GM23338 (cell line): ENCODE data around the gene LILRA5. TPM values are rescaled to one million over a fixed set of nuclear protein-coding genes. Genes with fewer than 3 reads are reported as not detected.

Experiments used
- ATAC-seq: fragments of 200-7000 bp; cut with Tn5 transposase; 3 replicates; pipeline ENCODE4 v1.9.1; 2020
- DNase-seq: peaks from one replicate; pipeline ENCODE4 v3.0.0-alpha.2; 2015; ENCODE audit warnings: low spot score
- H2AFZ ChIP-seq: fragments of 200-600 bp; sonication (generic); 2 replicates; pipeline ENCODE4 v1.8.0; 2016; ENCODE audit warnings: antibody characterized with exemption, mild to moderate bottlenecking, moderate library complexity
- H3F3A ChIP-seq: fragments of 200-600 bp; sonication (generic); replicated peaks from 2 replicates; pipeline ENCODE4 v1.8.0; 2017; ENCODE audit warnings: antibody characterized with exemption, mixed run types, low read depth
- H3K27ac ChIP-seq: fragments of 200-600 bp; sonication (generic); 2 replicates; pipeline ENCODE4 v1.6.1; 2016; ENCODE audit warnings: low read depth
- H3K27me3 ChIP-seq: fragments of 200-600 bp; sonication (generic); 2 replicates; pipeline ENCODE4 v1.8.0; 2016; ENCODE audit warnings: mild to moderate bottlenecking, mixed run types, moderate library complexity; ENCODE audit not compliant: insufficient read depth
- H3K36me3 ChIP-seq: fragments of 200-600 bp; sonication (generic); 2 replicates; pipeline ENCODE4 v1.8.0; 2016; ENCODE audit warnings: mild to moderate bottlenecking; ENCODE audit not compliant: insufficient read depth
- H3K4me1 ChIP-seq: fragments of 200-600 bp; sonication (generic); 2 replicates; pipeline ENCODE4 v1.8.0; 2016; ENCODE audit warnings: mild to moderate bottlenecking, moderate library complexity; ENCODE audit not compliant: insufficient read depth
- H3K4me2 ChIP-seq: fragments of 200-600 bp; sonication (generic); 2 replicates; pipeline ENCODE4 v1.7.1; 2017; ENCODE audit warnings: mixed run types
- H3K4me3 ChIP-seq: fragments of 200-600 bp; sonication (generic); 2 replicates; pipeline ENCODE4 v1.6.1; 2016; ENCODE audit warnings: mixed run types
- H3K79me2 ChIP-seq: fragments of 200-600 bp; sonication (generic); replicated peaks from 2 replicates; pipeline ENCODE4 v1.8.0; 2017; ENCODE audit warnings: mild to moderate bottlenecking; ENCODE audit not compliant: insufficient read depth
- H3K9me2 ChIP-seq: fragments of 200-600 bp; sonication (generic); 2 replicates; pipeline ENCODE4 v1.8.0; 2017; ENCODE audit not compliant: insufficient read depth
- H4K20me1 ChIP-seq: fragments of 200-600 bp; sonication (generic); replicated peaks from 2 replicates; pipeline ENCODE4 v1.8.0; 2017; ENCODE audit warnings: mild to moderate bottlenecking; ENCODE audit not compliant: insufficient read depth
- H3K27ac Mint-ChIP-seq: 2 replicates; pipeline ENCODE4 v1.8.0; 2020; ENCODE audit warnings: inconsistent platforms, mild to moderate bottlenecking, moderate library complexity, mixed read lengths
- H3K27me3 Mint-ChIP-seq: 3 replicates; pipeline ENCODE4 v1.8.0; 2022; ENCODE audit warnings: low read depth, mild to moderate bottlenecking, moderate library complexity, mixed read lengths, inconsistent platforms; ENCODE audit not compliant: insufficient read depth, poor library complexity
- H3K36me3 Mint-ChIP-seq: 3 replicates; pipeline ENCODE4 v1.8.0; 2021; ENCODE audit warnings: low read depth, mild to moderate bottlenecking, inconsistent platforms, moderate library complexity, mixed read lengths
- H3K4me1 Mint-ChIP-seq: 3 replicates; pipeline ENCODE4 v1.8.0; 2020; ENCODE audit warnings: mild to moderate bottlenecking, inconsistent platforms, mixed read lengths
- H3K4me3 Mint-ChIP-seq: 3 replicates; pipeline ENCODE4 v1.8.0; 2021; ENCODE audit warnings: moderate library complexity, mild to moderate bottlenecking, inconsistent platforms, mixed read lengths
- H3K9me3 Mint-ChIP-seq: 3 replicates; pipeline ENCODE4 v1.8.0; 2020; ENCODE audit warnings: moderate library complexity, mild to moderate bottlenecking, inconsistent platforms, mixed read lengths
- CREB1 ChIP-seq: fragments of 250-450 bp; sonication (Bioruptor Pico); IDR thresholded peaks from 2 replicates; pipeline ENCODE4 v1.5.0; 2020; ENCODE audit warnings: low read depth, mild to moderate bottlenecking, moderate library complexity
- CTCF ChIP-seq, 2 experiments: fragments of 200-600 bp in 1 of 2; sonication (generic) in 1 of 2; conservative IDR thresholded peaks; 2 replicates each; pipeline versions ENCODE4 v1.5.1 to v1.6.1; 2016 to 2017; ENCODE audit warnings: antibody characterized with exemption in 2 of 2, low read depth in 2 of 2, mild to moderate bottlenecking in 2 of 2, moderate library complexity in 1 of 2
- EZH2 ChIP-seq: fragments of 200-600 bp; sonication (generic); IDR thresholded peaks from one replicate; pipeline ENCODE4 v1.8.0; 2017; ENCODE audit warnings: antibody characterized with exemption, mild to moderate bottlenecking, low read depth; ENCODE audit not compliant: unreplicated experiment
- EZH2phosphoT487 ChIP-seq: fragments of 200-600 bp; sonication (generic); IDR thresholded peaks from one replicate; pipeline ENCODE4 v1.8.1; 2018; ENCODE audit warnings: antibody characterized with exemption; ENCODE audit not compliant: unreplicated experiment
- JUNB ChIP-seq: IDR thresholded peaks from one replicate; pipeline ENCODE4 v1.6.1; 2016; ENCODE audit warnings: antibody characterized with exemption; ENCODE audit not compliant: unreplicated experiment
- NANOG ChIP-seq: IDR thresholded peaks from 2 replicates; pipeline ENCODE4 v1.6.1; 2016; ENCODE audit warnings: antibody characterized with exemption, borderline replicate concordance
- POLR2AphosphoS5 ChIP-seq: IDR thresholded peaks from 2 replicates; pipeline ENCODE4 v1.6.1; 2016; ENCODE audit warnings: antibody characterized with exemption, low read depth
- REST ChIP-seq: IDR thresholded peaks from one replicate; pipeline ENCODE4 v1.6.1; 2018; ENCODE audit warnings: antibody characterized with exemption; ENCODE audit not compliant: unreplicated experiment
- STAT1 ChIP-seq: IDR thresholded peaks from one replicate; pipeline ENCODE4 v1.6.1; 2016; ENCODE audit warnings: antibody characterized with exemption; ENCODE audit not compliant: unreplicated experiment
- ZNF114 ChIP-seq: fragments of 250-450 bp; sonication (Bioruptor Pico); IDR thresholded peaks from 2 replicates; pipeline ENCODE4 v1.5.0; 2020; ENCODE audit warnings: mild to moderate bottlenecking, moderate library complexity
- ZNF331 ChIP-seq: fragments of 250-450 bp; sonication (Bioruptor Pico); IDR thresholded peaks from 2 replicates; pipeline ENCODE4 v1.5.0; 2020; ENCODE audit warnings: low read depth, mild to moderate bottlenecking, moderate library complexity
- polyA plus RNA-seq: library from polyadenylated mRNA; unstranded; fragments of >200 nt; fragmentation: Nextera tagmentation; extraction: Ambion mirVana; gene quantifications from 2 replicates; pipeline ENCODE4 v1.2.1, GENCODE V29; 2016
- total RNA-seq: library from RNA; depleted of rRNA; stranded (reverse); fragments of >200 nt; shearing (Covaris generic); gene quantifications from 2 replicates; pipeline ENCODE4 v1.2.3, GENCODE V29; 2014
- TF ChIP-seq, protein P1 (sequence below): IDR thresholded peaks from 2 replicates; pipeline ENCODE4 v1.6.1; 2016; ENCODE audit warnings: antibody characterized with exemption
- TF ChIP-seq, protein P2 (sequence below): fragments of 250-450 bp; sonication (Bioruptor Pico); IDR thresholded peaks from 2 replicates; pipeline ENCODE4 v1.5.0; 2020; ENCODE audit warnings: mild to moderate bottlenecking, moderate library complexity

Gene LILRA5
- total and polyA plus RNA-seq, 2 experiments from 2014 or later: not detected

DNA sequence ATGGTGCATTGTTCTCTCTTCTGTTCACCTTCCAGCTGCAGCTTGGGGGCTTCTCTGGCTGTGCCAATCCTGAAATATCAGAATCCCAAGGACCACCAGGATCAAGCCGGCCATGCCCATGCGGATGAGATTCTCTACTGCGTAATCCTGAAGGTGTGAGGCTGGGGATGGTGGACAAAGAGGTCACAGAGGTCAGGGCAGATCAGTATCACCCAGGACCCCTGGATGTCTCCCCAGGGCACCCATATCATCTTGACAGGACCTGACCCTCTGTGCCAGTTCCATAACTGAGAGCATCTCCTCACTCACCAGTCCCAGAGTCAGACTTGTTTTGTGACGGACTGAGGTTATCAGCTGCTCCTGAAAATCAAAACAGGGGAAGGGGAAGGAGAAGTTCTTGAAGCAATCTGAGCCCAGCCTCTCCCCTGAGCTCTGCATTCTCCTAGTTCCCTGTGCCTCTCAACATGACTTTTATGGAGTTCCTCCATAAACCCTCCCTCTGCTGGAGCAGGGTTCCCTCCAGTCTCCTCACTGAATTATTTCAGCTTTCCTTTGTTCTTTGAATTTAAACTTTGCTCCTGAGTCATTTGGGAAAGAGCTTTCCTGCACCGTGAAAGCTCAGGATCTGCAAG lies 5.5 kb downstream of the LILRA5 start:
- TF ChIP-seq ZNF114 (CRISPR knock-in tag) (no peak), ZNF331 (CRISPR knock-in tag) (no peak), EZH2phosphoT487 (no peak), POLR2AphosphoS5 (no peak), CTCF (conservative IDR thresholded peaks at IDR 0.05; ENCODE audit: low read depth in 2 of 2) (no peak), NANOG (no peak), REST (no peak), STAT1 (no peak), CREB1 (CRISPR knock-in tag) (no peak), JUNB (no peak), EZH2 (no peak)
- TF ChIP-seq, protein P1, sequence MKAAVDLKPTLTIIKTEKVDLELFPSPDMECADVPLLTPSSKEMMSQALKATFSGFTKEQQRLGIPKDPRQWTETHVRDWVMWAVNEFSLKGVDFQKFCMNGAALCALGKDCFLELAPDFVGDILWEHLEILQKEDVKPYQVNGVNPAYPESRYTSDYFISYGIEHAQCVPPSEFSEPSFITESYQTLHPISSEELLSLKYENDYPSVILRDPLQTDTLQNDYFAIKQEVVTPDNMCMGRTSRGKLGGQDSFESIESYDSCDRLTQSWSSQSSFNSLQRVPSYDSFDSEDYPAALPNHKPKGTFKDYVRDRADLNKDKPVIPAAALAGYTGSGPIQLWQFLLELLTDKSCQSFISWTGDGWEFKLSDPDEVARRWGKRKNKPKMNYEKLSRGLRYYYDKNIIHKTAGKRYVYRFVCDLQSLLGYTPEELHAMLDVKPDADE: no peak
- TF ChIP-seq, protein P2, sequence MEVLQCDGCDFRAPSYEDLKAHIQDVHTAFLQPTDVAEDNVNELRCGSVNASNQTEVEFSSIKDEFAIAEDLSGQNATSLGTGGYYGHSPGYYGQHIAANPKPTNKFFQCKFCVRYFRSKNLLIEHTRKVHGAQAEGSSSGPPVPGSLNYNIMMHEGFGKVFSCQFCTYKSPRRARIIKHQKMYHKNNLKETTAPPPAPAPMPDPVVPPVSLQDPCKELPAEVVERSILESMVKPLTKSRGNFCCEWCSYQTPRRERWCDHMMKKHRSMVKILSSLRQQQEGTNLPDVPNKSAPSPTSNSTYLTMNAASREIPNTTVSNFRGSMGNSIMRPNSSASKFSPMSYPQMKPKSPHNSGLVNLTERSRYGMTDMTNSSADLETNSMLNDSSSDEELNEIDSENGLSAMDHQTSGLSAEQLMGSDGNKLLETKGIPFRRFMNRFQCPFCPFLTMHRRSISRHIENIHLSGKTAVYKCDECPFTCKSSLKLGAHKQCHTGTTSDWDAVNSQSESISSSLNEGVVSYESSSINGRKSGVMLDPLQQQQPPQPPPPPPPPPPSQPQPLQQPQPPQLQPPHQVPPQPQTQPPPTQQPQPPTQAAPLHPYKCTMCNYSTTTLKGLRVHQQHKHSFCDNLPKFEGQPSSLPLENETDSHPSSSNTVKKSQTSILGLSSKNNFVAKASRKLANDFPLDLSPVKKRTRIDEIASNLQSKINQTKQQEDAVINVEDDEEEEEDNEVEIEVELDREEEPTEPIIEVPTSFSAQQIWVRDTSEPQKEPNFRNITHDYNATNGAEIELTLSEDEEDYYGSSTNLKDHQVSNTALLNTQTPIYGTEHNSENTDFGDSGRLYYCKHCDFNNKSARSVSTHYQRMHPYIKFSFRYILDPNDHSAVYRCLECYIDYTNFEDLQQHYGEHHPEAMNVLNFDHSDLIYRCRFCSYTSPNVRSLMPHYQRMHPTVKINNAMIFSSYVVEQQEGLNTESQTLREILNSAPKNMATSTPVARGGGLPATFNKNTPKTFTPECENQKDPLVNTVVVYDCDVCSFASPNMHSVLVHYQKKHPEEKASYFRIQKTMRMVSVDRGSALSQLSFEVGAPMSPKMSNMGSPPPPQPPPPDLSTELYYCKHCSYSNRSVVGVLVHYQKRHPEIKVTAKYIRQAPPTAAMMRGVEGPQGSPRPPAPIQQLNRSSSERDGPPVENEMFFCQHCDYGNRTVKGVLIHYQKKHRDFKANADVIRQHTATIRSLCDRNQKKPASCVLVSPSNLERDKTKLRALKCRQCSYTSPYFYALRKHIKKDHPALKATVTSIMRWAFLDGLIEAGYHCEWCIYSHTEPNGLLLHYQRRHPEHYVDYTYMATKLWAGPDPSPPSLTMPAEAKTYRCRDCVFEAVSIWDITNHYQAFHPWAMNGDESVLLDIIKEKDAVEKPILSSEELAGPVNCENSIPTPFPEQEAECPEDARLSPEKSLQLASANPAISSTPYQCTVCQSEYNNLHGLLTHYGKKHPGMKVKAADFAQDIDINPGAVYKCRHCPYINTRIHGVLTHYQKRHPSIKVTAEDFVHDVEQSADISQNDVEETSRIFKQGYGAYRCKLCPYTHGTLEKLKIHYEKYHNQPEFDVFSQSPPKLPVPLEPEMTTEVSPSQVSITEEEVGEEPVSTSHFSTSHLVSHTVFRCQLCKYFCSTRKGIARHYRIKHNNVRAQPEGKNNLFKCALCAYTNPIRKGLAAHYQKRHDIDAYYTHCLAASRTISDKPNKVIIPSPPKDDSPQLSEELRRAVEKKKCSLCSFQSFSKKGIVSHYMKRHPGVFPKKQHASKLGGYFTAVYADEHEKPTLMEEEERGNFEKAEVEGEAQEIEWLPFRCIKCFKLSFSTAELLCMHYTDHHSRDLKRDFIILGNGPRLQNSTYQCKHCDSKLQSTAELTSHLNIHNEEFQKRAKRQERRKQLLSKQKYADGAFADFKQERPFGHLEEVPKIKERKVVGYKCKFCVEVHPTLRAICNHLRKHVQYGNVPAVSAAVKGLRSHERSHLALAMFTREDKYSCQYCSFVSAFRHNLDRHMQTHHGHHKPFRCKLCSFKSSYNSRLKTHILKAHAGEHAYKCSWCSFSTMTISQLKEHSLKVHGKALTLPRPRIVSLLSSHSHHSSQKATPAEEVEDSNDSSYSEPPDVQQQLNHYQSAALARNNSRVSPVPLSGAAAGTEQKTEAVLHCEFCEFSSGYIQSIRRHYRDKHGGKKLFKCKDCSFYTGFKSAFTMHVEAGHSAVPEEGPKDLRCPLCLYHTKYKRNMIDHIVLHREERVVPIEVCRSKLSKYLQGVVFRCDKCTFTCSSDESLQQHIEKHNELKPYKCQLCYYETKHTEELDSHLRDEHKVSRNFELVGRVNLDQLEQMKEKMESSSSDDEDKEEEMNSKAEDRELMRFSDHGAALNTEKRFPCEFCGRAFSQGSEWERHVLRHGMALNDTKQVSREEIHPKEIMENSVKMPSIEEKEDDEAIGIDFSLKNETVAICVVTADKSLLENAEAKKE (CRISPR knock-in tag): no peak
- ATAC-seq (no peak), DNase-seq (no peak)
- Mint-ChIP-seq H3K4me1 (no peaks in the 10 kb centered on the region), H3K4me3 (no peak overlapping the region), H3K27ac (no peak overlapping the region), H3K9me3 (peaks cover 9% of the 10 kb centered on the region; the same call in 2 of the 3 replicates), H3K36me3 (no peaks in the 10 kb centered on the region; the same call in 2 of the 3 replicates), H3K27me3 (peaks cover 10% of the 10 kb centered on the region)
- Histone ChIP-seq H3K9me2 (peaks cover 5% of the 10 kb centered on the region; the same call in 1 of the 2 replicates), H3K27ac (no peak overlapping the region), H3K4me3 (no peak overlapping the region), H3K79me2 (no peaks in the 10 kb centered on the region), H3K4me1 (no peaks in the 10 kb centered on the region), H3K4me2 (no peak overlapping the region), H3K27me3 (no peaks in the 10 kb centered on the region), H4K20me1 (0 out of 2 replicates have a peak, but pooled peaks cover 4% of the 10 kb centered on the region), H2AFZ (no peak overlapping the region), H3F3A (no peaks in the 10 kb centered on the region), H3K36me3 (no peaks in the 10 kb centered on the region)
